Right forelimb (tissue), 1 donor: Measurements from ENCODE around the gene NEU2.

ENCODE experiments used
- DNase-seq: peaks from one replicate; pipeline ENCODE4 v3.0.0-alpha.2; 2018

Gene NEU2

DNA sequence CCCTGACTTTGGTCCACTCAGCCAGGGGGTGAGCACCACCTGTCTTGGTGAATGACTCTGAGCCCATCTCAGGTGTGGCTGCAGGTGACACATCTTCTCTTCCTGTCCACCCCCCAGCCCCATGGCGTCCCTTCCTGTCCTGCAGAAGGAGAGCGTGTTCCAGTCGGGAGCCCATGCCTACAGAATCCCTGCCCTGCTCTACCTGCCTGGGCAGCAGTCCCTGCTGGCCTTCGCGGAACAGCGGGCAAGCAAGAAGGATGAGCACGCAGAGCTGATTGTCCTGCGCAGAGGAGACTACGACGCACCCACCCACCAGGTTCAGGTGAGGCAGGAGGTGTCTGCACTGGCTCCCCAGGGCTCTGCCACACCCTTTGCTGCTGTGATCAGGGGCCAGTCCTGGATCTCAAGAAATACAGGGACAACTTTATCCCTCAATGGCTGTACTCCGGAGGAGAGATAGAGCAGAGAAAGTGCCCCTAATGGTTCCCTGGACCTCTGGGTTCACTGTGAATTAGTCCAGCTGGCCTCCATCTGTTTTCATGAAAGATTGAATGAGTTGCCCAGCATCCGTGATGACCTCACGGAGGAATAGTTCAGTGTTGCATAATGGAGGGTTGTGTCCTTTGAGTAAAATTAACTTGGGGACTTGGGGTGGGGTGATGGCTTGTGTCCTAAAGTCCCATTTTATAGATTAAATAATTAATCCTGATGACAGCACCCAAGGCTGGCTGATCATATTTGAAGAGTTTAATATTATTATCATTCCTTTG is at the start of gene NEU2:
Gene NEU2, plus strand, starts transcription at position 122 of the 770 bp plus-strand sequence. Its CDS starts 0 bp downstream, at position 122.
- no peak for DNase-seq

DNA sequence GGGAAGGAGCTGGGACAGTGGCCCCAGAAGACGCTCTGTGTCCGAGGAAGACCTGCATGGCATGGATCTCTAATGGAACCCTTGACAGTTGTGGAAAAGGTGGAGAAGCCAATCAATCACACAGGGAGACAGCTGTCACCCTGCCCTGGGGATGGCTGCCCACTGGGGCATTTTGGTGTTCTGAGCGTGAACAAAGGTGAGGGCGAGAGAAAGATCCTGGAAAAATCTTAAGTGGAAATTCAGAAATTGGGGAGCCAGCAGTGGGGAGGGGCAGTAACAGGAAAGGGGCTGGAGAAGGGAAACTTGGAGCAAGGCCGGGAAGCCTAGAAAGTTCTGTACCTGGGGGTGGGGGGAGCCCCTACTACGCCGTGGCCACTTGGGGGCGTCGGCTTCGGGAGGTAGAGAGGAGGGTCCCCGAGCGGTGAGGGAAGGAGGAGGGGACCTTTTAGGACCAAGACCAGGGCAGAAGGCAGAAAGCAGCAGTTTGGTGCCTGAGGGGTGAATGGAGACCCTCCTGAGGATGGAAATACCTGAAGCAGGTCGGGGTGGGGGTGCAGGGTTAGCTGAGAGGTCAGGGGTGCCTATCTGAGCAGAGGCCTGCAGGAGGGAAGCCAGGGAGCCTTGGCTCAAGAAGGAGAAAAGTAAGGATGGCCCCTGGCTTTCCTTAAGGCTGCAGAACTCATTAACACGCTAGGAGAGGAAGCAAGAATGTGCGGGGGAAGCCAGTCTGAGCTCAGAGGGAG is 49.4 kb upstream of the NEU2 start:
- DNase-seq, result no peak

DNA sequence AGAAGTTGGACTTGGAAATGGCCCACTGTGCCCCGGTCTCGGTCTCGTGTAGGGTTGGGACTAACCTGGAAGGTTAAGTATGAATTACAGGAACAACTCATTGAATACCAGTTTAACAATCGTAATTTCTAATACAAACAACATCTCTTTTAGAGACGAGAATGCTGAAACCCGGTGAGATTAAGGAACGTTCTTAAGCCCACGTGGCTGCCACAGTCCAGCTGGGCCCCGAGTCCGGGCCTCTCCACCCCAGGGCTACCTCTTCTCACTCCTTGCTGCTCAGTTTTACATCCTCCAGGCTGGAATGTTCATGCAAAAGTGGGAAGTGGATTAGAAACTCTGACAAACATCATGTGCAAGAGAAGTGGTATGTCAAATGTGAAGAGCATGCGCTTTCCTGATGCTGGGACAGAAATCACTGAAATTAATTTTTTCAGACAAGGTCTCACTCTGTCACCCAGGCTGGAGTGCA is 48.8 kb upstream of the NEU2 start:
- no peak for DNase-seq

DNA sequence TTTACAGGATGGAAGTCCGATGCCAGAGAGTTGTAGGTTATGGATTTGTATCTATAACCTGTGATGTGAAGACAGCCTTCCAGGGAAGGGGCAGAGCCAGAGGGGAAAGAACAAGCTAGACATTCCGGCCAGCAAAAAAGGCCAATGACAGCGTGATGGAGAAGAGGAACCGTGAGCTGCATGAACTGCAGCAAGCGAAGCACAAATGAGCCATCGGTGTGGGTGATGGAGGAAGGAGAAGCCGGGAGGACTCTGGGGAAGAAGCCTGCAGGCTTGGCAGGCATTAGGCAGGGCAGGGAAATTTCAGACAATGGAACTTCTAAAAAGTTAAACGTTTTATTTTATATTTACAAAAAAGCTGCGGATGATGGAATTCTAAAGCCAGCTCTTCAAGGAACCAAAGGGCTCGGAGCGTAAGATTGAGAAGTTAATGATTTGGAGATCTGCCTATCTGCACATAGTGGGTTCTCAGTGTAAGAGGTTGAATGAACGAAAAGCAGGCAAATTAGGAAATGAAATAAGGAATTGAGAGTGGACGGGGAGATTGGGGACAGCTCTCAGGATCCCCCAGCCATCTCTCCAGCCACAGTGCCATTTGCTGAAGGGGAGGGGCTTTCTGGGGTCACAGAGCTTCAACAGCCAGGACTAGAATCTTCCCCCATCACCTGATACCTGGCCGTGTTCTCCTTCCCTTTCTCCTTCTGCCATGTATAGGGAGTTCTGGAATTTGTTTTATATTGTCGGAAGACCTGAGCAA is 47.8 kb upstream of the NEU2 start:
- DNase-seq, result no peak

DNA sequence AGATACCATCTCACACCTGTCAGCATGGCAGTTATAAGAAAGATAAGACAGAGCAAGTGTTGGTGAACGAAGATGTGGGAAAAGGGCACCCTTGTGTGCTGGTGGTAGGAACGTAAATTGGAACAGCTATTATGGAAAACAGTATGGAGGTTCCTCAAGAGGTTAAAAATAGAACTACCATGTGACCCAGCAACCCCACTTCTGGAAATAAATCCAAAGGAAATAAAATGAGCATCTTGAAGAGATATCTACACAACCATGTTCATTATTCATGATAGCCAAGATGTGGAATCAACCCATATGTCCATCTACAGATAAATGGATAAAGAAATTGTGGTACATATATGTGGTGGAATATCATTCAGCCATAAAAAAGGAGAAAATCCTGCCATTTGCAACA is 46.3 kb upstream of the NEU2 start:
- DNase-seq, result no peak

DNA sequence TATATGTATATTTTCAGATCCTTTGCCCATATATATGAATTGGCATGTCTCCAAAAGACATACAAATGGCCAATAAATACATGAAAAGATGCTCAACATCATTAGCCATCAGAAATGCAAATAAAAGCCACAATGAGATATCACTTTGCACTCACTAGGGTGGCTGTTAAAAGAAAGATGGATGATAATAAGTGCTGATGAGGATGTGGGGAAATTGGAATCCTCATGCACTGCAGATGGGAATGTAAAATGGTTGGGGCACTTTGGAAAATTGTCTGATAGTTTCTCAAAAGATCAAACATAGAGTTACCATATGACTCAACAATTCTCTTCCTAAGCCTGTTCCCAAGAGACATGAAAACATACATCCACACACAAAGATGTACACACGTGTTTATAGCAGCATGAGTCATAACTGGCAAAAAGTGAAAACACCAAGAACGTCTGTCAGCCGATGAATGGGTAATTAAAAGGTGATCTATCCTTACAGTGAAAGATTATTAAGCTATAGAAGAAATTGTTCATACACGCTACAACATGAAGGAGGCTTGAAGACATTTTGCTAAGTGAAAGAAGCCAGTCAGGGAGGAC is 39.1 kb upstream of the NEU2 start:
- no peak for DNase-seq

DNA sequence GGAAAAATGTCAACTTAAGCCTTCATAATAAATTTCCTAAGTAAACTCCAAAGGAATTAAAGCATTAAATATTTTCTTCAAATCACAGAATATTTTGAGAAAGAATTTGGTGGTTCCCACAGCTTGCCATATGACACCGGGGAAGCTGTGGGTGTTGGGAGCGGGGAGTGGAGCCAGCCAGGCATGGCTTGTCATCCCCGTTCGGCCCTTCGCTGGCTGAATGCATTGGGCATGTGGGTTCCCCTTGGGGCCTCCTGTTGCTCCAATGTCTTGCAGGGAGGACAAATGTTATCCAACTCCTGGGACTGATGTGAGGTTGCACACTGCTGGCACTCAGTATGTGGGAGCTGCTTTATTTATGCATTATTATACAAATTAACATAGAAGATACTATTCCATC is 38.0 kb upstream of the NEU2 start:
- DNase-seq, result no peak

DNA sequence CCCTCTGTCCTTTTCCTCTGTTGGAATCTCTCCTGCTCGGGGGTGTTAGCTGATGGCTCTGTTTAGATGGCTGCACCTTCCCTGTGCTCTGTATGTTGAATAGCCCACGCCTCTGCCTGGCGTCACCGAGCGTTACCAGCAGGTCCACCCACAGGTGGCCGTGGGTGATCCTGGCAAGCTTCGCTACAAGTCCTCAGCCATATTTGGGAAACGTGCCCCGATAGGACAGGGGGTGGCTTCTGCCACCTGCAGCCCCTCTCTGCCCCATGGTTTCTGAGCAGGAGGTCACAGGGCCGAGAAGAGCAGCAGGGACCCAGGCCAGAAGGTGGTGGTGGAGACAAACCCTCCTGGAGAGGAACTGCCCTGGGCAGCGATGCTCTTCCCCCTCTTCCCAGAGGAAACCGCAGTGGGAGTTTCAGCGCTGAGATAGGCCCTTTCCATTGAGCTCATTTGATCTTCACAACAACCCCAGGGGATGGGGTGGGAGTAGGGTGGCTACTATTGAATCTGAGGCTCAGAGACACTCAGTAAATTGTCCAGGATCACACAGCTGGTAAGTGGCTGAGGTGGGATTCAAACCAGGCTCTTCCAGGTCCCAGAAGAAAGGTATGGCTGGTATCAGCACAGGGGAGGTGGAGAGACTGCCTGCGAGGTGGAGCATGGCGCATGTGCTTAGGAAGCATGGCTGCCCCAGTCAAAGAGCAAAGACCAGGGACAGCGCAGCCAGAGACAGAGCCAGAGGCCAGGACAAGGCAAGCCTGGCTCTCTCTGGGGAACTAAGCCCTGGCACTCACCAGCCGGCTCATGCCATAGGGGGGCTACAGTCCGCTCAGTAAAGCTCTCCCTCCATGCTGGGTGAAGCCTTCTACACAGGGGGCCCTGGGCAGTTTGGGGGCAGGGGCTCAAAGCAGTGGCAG is 34.5 kb upstream of the NEU2 start:
- DNase-seq, result no peak

DNA sequence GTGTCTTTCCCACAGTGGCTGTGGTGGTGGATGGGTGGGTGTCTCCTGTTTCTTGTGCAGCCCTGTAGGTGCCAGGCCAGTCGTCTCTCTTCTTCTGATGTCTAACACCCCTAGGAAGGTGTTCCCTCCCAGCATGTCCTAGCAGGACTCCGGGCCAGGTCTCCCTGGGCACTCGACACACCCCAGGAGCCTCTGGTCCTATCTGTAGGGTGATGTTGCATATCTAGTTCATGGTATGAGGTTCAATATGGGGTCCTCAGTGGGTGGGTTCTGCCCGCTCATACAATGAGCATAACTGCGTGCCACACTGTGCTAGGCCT is 33.8 kb upstream of the NEU2 start:
- DNase-seq, result no peak

DNA sequence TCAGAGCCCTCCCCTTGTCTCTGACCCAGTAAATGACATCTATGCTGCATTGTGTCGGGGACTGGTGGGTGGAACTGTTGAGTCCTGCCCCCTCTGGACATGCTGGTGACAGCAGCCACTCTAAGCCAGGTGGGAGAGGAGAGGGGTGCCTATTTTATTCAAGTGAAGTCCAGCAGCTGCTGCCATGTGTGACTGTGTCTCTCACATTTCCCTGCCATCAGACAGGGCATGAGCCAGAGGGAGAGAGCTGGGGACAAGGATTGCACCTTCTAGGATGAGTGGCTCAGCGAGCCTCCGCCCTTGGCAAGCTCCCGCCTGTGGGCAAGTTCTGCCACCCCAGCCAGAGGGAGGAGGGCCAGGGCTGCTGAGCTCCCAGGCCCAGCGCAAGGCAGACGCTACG is 33.1 kb upstream of the NEU2 start:
- DNase-seq, result no peak

DNA sequence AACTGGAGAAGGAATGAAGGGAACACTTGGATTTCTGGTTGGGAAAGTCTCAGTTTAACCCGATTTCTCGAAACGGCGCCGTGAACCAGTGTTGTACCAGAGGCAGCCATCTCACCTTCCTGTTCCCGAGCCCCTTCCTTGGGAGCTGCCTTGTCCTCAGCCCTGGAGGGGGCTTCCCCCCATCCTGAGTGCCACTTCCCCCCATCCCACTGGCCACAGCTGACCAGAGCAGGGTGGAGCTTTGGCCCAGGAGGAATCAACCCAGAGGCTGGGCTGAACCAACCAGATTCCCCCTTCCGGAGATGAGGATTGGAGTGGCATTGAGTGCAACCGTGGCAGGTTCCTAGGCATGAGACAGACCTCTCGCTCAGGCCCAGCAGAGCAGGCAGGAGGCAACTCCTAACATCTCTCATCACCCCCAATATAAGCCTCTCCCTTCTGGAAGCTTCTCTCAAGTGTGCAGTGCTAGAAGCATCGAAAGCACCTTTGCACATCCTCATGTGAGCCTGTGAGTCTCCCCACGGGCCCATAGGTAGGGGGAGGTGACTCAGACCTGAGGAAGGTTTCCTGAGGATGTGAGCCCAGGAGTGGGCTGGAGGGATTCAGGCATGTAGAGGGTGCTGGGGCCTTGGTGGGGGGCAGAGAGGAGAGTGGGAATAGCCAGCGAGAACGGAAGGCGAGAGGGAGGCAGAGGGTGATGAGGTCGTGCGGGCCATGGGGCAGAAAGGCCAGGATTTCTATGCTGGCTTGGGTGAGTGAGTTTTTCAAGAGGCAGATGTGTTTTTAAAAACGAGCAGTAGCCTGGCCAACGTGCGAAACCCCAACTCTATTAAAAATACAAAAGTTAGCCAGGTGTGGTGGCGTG is 31.4 kb upstream of the NEU2 start:
- DNase-seq, result no peak

DNA sequence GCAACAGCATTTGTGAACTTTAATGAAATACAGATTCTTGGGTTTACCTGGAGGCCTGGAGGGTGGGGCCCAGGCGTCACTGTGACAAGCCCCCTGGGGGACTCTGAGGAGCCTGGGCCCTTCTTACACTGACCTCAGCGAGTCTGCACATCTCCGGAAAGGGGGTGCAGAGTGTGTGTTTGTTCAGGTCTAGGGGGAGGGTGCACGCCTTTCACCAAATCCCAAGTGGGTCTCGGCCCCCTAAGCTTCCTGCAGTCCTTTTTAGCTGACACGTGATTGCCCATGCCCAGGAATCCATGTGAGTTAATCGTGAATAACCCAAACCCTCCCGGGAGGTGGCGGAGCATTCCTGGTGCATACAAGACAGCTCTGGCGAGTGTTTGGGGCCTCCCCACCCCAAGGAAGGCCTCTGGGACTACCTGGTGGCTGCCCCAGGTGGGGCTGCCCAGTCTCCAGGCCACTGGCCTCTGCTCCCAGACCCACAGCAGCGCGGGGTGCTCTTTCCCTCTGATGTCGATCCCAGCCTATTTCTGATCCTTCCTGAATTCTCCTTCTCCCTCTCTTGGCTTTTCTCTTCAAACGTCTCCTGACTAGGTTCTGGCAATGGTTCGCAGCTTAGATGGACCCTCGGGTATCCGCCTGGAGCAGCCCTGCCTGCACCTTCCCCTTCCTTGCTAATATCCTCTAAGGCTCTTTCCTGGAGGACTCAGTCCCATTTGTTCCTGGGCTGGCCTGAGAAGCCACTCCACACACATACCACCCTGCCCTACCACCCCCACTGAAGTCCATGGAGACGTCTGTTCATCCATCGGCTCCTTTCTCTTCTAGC is 29.4 kb upstream of the NEU2 start:
- DNase-seq, result no peak

DNA sequence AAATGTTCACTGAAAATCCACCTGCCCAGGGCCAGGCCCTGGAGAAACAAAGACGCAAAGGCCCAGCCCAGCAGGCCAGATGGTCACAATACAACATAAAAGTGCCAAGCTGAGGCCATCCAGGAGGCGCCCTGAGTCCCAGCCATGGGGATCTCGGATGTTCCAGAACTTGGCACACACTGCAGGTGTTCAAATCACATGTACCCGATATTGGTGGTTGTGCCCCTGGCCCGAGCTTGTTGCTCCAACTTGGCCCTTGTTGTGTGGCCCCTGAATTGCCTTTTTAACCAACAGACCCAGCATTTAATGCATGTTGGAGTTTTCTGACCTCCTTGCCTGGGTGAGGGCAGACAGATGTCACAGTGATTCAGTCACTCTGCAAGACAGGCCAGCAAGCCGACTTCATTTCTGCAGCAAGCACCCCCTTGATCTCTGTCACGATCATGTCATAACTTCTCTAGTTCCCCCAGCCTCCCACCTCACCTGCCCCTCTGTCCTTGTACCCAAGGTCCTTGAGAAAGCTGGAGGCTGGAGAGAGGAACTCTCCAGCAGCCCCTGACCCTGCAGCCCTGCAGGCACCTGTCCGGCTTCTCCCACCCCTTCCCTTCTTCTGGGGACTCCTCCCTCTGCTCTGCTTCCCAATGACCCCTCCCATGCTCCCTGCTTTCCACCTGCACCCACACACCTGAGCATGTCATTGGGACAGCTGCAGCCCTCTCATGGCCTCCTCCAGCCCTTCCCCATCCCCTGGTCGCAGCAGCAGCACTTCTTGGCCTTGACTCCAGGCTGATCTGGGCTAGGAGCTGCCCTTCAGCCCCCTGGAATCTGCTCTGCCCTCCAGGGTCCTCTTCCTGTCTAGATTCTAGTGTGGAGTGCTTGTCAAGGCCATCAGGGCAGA is 28.6 kb upstream of the NEU2 start:
- no peak for DNase-seq

DNA sequence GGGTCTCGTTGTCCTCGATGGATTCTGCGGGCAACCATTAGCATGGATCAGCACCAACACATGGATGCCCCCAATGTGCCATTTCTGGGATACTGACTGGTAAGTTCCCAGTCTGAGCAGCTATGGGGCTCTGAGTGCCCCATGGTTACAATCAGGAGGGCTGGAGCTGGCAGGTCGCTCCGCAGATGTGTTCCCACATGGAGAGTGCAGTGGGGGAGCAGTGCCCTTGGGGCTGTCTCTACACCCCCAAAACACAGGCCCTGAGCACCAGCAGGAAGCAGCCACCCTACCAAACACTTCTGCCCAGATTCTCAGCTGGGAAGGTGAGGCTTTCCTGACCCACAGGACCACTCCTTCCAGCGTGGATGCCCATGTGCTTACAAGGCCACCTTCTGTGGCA is 27.4 kb upstream of the NEU2 start:
- DNase-seq, result no peak

DNA sequence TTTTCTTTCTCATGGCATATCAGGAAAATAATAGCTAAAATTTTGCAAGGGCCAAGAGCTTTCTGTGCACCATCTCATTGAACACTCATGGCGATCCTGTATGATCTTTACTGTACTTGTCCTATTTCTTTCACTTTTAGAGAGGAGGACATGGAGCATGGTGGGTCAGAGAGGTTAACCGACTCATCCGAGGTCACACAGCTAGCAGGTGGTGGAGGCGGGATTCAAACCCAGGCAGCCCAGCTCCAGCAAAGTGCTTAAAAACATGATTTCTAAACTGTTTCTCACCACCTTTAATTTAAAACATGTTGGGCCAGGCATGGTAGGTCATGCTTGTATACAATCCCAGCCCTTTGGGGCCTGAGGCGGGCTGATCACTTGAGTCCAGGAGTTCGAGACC is 25.8 kb upstream of the NEU2 start:
- no peak for DNase-seq

DNA sequence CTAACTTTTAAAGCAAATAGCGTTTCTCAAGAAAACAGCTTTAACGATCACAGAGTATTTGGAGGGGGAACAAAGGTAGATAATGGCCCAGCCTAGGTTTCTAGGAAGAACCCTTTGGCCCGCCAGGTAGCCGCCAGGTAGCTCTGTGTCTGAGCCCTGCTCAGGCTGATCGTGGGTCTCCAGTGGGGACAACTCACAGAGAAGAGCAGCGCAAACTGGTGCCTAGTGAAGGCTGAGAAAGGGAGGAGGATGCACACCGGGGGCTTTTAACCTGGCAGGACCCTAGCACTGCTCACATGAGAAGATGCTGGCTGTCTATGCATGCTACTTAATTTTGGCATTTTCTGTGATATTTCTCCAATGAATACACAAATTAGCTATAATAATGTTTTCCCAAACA is 25.2 kb upstream of the NEU2 start:
- no peak for DNase-seq

DNA sequence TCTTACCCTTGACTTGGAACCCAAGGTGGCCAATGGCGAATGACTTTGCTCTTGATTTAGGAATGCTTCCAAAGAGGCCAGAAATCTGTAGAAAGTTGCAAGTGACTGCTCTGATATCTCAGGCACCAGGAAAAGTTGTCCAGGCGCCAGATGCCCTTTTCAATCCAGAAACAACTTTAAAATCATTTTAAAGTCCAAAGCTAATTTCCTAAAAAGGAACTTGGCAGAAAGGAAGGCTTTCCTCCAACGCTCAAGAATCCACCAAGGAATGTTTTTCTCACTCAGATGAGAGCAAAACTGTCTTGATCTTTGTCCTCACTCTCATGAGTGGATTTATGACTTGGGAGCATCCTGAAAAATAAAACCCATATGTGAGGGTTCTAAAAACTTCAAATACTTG is 24.7 kb upstream of the NEU2 start:
- no peak for DNase-seq

DNA sequence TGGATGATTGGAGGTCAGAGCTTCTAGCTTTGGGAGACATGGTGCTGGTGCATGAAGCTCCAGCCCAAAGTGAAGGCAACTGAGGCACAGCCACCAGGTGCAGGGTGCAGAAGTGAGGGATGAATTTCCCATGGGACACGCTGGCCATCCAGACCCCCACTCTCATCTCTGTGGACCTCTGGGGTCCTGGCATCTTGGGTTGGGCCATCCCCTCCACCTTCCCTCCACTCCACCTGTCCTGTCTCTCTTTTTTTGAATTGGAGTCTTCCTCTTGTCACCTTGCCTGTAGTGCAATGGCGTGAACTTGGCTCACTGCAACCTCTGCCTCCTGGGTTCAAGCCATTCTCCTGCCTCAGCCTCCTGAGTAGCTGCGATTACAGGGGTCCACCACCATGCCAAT is 22.8 kb upstream of the NEU2 start:
- no peak for DNase-seq

DNA sequence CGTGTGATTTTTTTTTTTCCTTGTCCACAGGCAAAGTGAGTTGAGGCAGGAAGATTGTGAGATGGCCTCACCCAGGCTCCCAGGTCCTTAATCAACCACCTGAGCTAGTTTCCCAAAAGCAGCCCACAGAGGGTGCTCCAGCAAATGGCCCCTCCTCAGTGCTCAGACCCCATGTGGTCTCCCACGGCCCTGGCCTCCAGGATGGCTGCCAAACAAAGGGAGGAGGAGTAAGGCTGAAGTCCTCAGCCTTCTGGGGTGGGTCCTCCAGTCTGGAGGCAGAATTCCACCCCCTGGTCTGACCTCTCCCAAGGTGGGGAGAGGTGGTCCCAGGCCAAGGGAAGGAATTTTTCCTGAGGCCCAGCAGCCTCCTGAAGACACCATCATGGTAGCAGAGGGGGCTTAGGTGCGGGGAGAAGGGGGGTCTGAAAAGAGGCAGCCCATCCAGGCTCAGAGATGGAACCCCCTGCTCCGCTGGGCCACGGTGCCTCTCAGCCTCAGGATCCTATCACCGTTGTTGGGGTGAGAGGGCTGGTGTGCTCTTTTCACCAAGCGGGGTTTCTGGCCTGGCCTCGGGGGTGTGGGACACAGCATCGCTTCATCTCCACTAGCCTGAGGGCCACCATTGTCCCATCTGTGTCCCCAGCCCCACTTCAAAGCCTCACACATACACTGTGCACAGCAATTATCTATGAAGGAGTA is 21.8 kb upstream of the NEU2 start:
- no peak for DNase-seq
